Medulla oblongata (tissue), 1 donor: Measurements from ENCODE around the gene WASF3.

Experiments used
- DNase-seq: peaks from one replicate; pipeline ENCODE4 v3.0.0-alpha.2; 2015; ENCODE audit errors: extremely low spot score

WASF3 gene

GRCh38 chr13:26544707-26545106 is 12.8 kb upstream of the WASF3 start:
- no peak for DNase-seq

DNA sequence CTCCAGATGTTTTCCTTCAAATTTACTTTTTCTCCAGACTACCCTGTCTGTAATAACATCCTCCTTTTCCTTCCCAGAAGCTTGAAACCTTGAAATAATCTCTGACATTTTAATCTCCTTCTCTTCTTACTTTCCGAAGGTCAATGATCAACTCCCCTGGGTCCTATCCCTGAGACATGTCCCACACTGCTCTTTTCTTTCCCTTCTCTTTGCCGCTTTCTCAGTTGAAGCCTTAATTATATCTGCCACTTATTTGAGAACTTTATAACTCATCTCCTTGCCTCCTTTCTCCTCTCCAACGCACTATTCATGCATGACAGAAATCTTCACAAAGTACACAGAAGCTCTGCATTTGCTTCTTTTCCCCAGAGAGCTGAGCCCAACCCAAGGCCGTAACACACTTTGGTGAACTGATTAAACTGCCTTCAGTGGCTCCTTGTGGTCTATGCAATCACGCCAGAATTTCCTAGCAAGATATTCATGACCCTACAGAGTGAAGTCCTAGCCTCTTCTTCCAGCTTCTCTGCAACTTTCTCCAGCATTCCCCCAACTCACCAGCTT is 9.2 kb upstream of the WASF3 start:
- no peak for DNase-seq

- no peak for DNase-seq
These were observed 7.8 kb upstream of the WASF3 start for GRCh38 chr13:26549713-26550112.

- no peak for DNase-seq
These were observed 6.1 kb upstream of the WASF3 start for GRCh38 chr13:26551255-26551860.

GRCh38 chr13:26555413-26555812 is 2.1 kb upstream of the WASF3 start:
- DNase-seq = no peak

DNA sequence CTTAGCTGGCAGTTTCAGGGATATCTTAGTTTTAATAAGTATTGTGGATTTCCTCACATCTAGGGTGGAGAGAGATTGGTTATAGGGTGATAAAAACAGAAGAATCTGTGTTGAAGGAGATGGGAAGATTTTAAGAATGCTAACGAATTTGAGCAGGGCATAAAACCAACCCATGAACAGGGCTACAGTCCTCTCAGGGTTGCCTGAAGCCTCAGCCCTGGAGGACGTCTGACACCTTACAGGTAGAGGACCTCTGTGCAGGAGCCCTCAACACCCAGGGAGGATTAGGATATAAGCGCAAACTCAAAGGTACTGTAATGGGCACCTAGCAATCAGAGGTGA is 461 bp upstream of the WASF3 start:
- DNase-seq = no peak

DNA sequence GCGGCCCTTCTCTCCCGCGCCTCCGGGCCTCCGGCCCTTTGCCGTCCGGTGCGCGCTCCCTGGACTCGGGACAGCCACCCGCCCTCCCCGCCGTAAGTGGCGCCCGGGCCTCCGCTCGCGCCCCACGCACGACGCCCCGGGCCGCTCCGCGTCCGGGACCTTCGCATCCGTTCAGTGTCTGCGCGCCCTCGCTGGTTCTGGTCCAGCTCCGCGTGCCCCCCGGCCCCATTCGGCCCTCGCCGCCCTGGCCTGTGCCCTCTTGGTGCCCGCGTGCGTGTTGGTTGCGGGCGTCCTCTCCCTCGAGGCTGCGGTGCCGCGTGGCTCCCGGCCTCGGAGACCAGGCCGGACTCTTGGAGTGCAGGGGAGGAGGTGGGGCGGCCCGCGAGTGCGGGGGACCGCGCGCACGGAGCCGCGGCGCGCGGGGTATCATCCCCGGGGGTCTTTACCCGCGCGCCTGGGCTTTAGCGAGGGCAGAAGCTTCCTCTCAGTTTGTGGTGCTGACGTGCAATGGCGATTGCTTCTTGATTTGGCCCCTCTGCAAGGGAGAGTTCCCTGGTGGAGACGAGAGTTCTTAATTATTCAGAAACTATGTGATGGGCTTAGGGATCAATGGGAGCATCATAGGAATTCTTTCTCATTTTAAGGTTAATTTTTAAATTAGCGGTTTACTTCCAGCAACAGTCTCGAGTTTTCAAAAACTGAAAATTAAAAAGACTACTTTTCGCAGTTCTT is 757 bp downstream of the WASF3 start:
- DNase-seq = peak; percentile 17

- no peak for DNase-seq
These were observed 1.5 kb downstream of the WASF3 start for GRCh38 chr13:26558987-26559386.

- no peak for DNase-seq
These were observed 3.0 kb downstream of the WASF3 start for GRCh38 chr13:26560456-26560855.

DNA sequence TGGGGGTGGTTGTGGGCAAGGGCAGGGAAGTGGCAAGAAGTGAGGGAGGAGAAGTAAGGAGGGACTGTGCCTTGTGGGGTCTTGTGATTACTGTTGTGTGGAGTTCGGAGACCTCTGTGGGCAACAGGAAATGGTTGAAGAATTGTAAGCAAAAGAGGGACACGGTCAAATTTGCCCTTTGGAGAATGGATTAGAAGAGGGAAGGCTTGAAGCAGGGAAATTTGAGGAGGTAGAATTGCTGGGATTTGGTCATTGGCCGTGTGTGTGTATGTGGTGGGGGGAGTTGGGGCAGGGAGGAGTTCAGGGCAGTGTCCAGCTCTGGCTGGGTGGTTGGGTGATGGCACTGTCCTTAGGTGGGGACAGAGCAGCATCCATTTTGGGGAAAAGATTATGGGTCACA is 3.6 kb downstream of the WASF3 start:
- DNase-seq = no peak

DNA sequence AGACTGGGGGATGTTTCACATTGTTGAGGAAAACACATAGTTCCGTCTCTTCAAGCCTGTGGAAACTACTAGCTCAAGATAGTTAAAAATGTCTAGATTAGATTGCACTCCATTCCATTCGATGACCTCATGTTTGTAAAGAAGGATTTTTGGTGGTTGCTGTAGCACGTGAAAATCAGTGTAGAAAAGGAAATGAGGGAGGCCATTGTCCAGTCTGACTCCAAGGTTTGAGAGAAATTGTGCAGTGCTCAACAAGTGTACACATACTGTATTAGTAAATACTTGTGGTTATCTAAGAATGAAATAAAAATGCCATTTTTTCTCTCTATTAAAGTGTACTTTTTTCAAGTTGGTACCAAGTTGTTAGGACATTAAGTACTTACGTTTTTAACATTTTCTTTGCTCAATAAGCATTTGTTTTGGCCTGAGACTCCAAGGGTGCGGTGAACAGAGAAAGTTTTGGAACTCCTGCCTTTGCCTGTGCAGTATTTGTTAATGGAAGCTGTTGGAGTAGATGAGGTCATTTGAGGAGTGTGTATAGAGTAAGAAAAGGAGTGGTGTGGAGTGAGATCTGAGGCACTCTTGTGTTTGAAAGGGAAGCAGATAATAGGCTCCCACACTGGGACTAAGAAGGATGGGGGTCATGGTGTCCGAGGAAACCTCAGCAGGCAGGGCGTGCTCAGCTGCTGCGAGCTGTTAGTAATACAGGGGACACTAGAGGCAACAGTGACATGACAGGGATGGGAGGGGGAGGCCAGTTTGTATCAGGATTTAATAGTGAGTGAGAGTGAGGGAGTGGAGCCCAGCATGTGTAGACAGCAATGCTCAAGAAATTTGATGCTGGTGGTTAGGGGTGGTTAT is 4.4 kb downstream of the WASF3 start:
- no peak for DNase-seq

DNA sequence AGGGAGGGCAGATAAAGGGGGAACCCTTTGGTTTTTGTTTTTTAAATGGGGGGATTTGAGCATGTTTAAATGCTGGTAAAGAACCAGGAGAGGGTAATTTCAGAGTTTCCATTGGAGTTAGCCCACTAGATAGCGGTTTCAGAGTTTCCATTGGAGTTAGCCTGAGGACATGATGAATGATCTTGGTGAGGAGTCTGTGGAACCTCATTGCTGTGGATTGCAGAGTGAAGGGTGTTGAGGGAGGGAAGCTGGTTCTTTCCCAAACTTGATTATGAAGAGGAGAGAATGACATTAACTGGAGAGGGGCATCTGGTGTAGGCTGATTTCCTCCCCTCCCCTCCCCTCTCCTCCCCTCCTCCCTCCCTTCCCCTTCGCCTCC is 5.0 kb downstream of the WASF3 start:
- no peak for DNase-seq

DNA sequence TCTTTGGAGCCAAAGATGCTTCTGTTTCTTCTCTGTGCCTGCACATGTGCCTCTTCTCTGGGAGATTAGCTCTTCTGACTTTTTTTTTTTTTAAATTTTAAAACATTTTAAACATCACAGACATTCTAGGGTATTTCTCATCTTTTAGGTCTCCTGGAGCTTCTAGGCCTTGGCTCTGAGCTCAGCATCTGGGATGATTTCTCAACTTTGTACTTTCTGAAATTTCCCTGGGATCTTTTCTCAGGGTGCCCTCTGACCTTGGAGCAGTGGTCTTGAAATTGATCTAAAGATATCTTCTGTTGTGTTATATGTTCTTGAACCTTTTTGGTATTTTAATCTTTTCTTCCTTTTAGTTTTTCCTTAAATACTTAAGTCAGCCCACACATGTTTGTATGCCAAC is 6.2 kb downstream of the WASF3 start:
- no peak for DNase-seq

- no peak for DNase-seq
These were observed 10.8 kb downstream of the WASF3 start for GRCh38 chr13:26568132-26568815.

DNA sequence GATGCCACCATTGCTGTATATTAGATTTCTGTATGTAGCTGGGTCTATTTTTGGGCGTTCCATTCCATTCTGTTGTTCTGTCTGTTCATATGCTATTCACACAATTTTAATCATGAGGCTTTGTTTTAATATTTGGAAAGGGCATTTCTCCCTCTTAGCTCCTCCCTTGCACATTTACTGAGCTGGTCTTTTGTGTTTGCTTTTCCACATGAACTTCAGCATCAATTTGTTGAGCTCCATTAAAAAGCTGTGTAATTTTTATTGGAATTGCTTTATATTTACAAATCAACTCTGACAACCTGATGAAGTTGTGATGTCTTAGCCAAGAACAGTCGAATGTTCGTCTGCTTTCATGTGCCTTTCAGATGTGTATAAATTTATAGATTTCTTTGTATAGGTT is 14.0 kb downstream of the WASF3 start:
- no peak for DNase-seq

DNA sequence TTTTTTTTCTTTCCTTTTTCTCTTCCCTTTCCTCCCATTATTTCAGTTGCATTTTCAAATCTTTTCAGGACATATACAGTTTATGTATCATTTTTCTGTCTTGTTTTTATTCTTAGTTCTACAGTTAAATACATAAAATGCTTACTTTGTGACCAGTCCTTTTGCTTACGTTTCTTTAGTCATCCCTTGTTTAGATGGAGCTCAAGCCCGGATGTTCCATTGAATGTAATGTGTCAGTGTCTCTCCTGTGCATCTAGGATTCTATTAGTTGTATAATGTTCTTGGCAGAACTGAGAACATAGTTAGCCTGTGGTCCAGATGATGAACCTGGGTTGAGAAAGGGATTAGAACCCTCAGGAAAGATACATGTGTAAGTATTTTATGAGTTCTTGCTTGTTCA is 17.8 kb downstream of the WASF3 start:
- DNase-seq = no peak

DNA sequence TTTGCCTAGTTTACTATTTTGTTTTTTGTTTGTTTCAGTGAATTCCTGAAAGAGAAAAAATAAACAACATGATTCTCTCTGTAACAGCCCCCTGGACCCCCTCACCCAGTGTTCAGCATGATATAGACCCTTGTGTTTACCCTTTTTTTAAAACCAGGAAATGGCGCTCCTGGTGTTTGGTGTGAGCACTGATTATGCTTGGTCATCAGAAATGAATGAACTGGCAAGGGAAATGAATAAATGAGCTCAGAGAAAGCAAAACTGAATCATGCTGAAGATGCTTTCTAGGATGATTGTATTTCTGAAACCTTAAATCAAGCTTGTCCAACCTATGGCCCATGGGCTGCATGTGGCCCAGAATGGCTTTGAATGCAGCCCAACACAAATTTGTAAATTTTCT is 22.1 kb downstream of the WASF3 start:
- no peak for DNase-seq

DNA sequence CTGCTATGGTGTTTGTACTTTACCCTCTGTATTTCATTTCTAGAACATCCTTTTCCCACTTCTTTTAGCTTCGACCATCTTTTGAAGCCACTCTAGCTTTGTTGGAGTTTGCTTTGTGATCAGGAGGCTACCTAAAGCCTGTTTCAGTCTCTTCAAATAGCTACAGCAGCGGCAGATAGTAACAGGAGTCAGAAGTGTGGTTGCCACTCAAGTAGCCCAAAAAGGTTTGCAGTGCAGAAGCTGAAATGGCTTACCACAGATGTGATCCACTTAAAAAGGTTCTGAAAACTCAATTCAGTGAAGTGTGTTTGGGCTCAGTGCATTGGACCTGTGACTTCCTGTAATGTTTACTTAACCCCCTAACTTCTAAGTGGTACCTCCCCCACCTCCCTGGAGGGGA is 26.2 kb downstream of the WASF3 start:
- no peak for DNase-seq

DNA sequence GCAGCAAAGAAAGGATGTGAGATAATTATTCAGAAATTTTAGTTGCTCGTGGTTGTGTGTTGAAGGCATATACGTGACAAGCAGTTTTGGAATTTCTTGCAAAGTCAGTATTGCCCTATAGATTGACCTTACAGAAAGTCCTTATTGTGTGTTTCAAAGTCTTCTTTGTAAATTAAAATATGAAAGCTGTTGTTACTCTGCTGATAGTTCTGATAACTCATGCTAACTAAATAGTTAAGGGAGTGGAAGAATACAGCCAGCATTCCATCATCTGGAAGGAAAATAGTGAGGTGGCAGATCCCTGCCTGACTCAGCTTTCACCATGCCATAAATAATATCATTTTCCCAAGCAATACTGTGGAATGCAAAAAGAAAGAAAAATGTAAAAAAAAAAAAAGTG is 27.2 kb downstream of the WASF3 start:
- DNase-seq = no peak

GRCh38 chr13:26585136-26585535 is 27.7 kb downstream of the WASF3 start:
- no peak for DNase-seq

DNA sequence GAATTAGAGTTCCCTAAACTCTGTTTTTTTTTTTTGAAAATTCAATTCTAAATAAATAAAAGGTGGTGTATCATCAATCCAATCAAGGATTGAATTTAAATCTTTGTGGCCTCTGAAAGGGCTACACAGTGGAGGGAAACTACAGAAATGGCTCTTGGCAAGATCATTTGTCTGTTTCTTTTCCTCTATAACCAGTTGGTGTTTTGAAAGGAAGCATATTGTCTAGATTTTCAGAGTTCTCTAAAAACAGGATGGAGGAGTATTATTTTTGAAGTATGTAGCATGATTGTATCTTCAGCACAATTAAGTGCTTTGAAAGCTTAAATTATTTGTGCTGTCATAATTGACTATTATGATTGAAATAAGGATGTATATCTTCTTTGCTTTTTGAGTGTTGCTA is 29.8 kb downstream of the WASF3 start:
- DNase-seq = no peak

DNA sequence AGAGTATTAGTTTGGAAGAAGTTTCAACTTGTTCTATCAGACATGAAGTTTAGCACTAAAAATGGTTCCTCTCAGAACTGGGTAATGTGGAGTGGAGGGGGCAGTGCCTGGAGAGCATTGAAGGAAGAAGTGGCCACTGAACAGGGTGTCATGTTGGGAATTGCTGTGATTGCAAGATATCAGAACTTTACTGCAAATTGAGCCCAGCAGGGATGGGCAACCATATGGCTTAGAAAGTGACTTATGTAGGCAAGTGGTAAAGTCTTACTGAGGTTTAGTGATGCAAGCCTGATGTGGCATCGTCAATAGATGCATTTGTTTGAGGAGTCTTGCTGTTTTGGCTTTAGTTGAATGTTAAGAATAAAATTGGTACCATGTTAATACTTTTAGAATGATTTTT is 31.7 kb downstream of the WASF3 start:
- DNase-seq = no peak
